PFSK-1 (cell line): ENCODE data around the gene NDUFA8.

Experiments used
- POLR2AphosphoS5 ChIP-seq: IDR thresholded peaks from 2 replicates; pipeline ENCODE4 v1.6.1; 2012; ENCODE audit warnings: low read depth, mild to moderate bottlenecking, control low read depth, low read length, moderate library complexity
- REST ChIP-seq, 2 experiments: IDR thresholded peaks; 2 replicates each; pipeline versions ENCODE4 v1.6.1 to v1.8.0; 2011 to 2012; ENCODE audit warnings: low read depth in 2 of 2, low read length in 2 of 2, control low read depth in 1 of 2, inconsistent platforms in 1 of 2, mild to moderate bottlenecking in 1 of 2, moderate library complexity in 1 of 2; ENCODE audit not compliant: insufficient read depth in 1 of 2
- SIN3A ChIP-seq: IDR thresholded peaks from 2 replicates; pipeline ENCODE4 v1.6.1; 2012; ENCODE audit warnings: mild to moderate bottlenecking, low read length, moderate library complexity, borderline replicate concordance; ENCODE audit not compliant: insufficient read depth
- TAF1 ChIP-seq: IDR thresholded peaks from 2 replicates; pipeline ENCODE4 v1.6.1; 2012; ENCODE audit warnings: low read length, control low read depth, borderline replicate concordance; ENCODE audit not compliant: insufficient read depth

- TF ChIP-seq POLR2AphosphoS5 (no peak), TAF1 (no peak), SIN3A (no peak), REST (IDR thresholded peaks at IDR 0.05; ENCODE audit: insufficient read depth in 1 of 2, low read depth in 2 of 2, low read length in 2 of 2) (no peak)
Measured at GRCh38 chr9:122176916-122177315, 17.3 kb upstream of the NDUFA8 start.
